ENCODE data around the gene ECPAS.

DNA sequence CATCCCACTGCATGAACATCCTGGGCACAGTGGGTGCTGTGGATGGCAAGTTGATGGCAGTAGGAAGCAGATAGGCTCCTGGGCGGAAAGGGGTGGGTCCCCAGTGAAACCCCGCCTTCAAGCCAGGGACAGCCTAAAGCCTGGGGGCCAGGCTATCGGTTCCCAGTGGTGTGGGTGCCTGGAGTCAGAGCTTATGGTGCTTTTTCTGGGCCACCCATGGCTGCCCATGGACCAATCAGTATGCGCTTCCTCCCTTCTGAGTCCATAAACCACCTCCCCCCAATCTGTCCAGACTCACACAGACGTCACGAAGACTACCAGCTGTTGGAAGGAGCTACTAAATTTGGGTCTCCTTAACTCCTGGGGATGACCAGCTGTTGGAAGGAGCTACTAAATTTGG is 17.5 kb upstream of the ECPAS start:
- TF ChIP-seq EZH2phosphoT487 (IDR thresholded peaks at IDR 0.05; ENCODE audit: low read depth, severe bottlenecking, unreplicated experiment) (no peak), EZH2 (IDR thresholded peaks at IDR 0.05; ENCODE audit: borderline replicate concordance) (no peak)
- TF ChIP-seq, protein P1, sequence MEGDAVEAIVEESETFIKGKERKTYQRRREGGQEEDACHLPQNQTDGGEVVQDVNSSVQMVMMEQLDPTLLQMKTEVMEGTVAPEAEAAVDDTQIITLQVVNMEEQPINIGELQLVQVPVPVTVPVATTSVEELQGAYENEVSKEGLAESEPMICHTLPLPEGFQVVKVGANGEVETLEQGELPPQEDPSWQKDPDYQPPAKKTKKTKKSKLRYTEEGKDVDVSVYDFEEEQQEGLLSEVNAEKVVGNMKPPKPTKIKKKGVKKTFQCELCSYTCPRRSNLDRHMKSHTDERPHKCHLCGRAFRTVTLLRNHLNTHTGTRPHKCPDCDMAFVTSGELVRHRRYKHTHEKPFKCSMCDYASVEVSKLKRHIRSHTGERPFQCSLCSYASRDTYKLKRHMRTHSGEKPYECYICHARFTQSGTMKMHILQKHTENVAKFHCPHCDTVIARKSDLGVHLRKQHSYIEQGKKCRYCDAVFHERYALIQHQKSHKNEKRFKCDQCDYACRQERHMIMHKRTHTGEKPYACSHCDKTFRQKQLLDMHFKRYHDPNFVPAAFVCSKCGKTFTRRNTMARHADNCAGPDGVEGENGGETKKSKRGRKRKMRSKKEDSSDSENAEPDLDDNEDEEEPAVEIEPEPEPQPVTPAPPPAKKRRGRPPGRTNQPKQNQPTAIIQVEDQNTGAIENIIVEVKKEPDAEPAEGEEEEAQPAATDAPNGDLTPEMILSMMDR (IDR thresholded peaks at IDR 0.05; ENCODE audit: poor library complexity), result no peak
